Osteoblast (primary cell): ENCODE measurements around the gene PRRT1B. TPM values are rescaled to one million over a fixed set of nuclear protein-coding genes. Genes with fewer than 3 reads are reported as not detected.

Source experiments
- DNase-seq: peaks from one replicate; pipeline ENCODE4 v3.0.0; 2011; ENCODE audit warnings: low spot score, mixed read lengths; ENCODE audit not compliant: insufficient read length; ENCODE audit errors: missing footprints
- H2AFZ ChIP-seq: 2 replicates; pipeline ENCODE4 v1.6.0; 2011; ENCODE audit warnings: mild to moderate bottlenecking, low read length
- H3K27ac ChIP-seq: 2 replicates; pipeline ENCODE4 v1.5.1; 2011; ENCODE audit warnings: mild to moderate bottlenecking, low read depth, low read length, moderate library complexity
- H3K27me3 ChIP-seq: 2 replicates; pipeline ENCODE4 v1.6.0; 2012; ENCODE audit warnings: mild to moderate bottlenecking, control low read depth, inconsistent platforms, low read length, moderate library complexity; ENCODE audit not compliant: insufficient read depth
- H3K36me3 ChIP-seq: 2 replicates; pipeline ENCODE4 v1.5.1; 2011; ENCODE audit warnings: mild to moderate bottlenecking, low read length, control low read depth, moderate library complexity; ENCODE audit not compliant: insufficient read depth
- H3K4me1 ChIP-seq: 2 replicates; pipeline ENCODE4 v1.5.1; 2011; ENCODE audit warnings: mild to moderate bottlenecking, low read length, control low read depth, moderate library complexity; ENCODE audit not compliant: insufficient read depth
- H3K4me2 ChIP-seq: 2 replicates; pipeline ENCODE4 v1.6.0; 2011; ENCODE audit warnings: mild to moderate bottlenecking, low read length; ENCODE audit not compliant: insufficient read depth
- H3K4me3 ChIP-seq: fragments of 200-600 bp; sonication (generic); 3 replicates; pipeline ENCODE4 v1.5.1; 2012; ENCODE audit warnings: mild to moderate bottlenecking, low read length, inconsistent platforms; ENCODE audit not compliant: insufficient read depth
- H3K79me2 ChIP-seq: 2 replicates; pipeline ENCODE4 v1.6.0; 2012; ENCODE audit warnings: mild to moderate bottlenecking, low read length, control low read depth, inconsistent platforms; ENCODE audit not compliant: insufficient read depth
- H3K9me3 ChIP-seq: 2 replicates; pipeline ENCODE4 v1.5.1; 2011; ENCODE audit warnings: low read depth, low read length, control low read depth
- H4K20me1 ChIP-seq: 2 replicates; pipeline ENCODE4 v1.6.0; 2012; ENCODE audit warnings: mild to moderate bottlenecking, low read length, control low read depth; ENCODE audit not compliant: insufficient read depth
- total RNA-seq: library from RNA; depleted of rRNA; stranded (reverse); fragments of >200 nt; gene quantifications from 2 replicates; pipeline ENCODE4 v1.2.3, GENCODE V29; 2012
- TF ChIP-seq, protein P1 (sequence below): IDR thresholded peaks from 2 replicates; pipeline ENCODE4 v1.5.1; 2011; ENCODE audit warnings: mild to moderate bottlenecking, low read depth, low read length, moderate library complexity; ENCODE audit errors: extremely low read depth

The PRRT1B gene
- total RNA-seq, 1 donor, result not detected

DNA sequence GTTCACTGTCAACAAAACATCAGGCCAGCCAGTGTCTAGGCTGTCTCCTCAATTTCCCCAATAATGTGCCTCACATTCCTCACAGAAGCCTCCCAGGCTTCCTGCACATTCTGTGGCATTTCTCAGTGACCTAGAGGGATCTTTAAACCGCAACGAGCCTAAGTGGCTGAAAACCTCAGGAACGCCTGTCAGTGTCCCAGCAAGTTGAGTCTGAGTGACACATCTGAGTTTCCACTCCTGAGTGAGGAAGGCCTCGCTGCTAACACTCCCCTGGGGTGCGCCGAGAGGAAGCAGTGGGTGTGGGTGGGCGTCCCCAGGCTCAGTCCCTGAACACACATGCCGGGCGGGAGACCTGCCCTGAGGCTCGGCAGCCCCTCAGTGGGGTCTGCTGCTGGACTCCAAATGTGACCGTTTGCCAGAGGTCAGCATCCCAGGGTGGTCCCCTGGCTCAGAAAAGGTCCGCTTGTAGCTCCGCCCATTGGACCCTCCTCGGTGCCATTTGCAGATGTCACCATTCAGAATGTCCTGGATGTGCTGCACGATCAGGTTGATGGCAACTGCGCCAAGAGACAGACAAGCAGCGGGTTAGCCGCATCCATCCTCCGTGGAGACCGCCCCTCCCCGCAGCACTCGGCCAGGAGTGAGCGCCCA, 20.5 kb upstream of the PRRT1B start:
- Histone ChIP-seq H3K79me2 (peaks cover 4% of the 10 kb centered on the region), H4K20me1 (peaks cover 5% of the 10 kb centered on the region), H3K27me3 (no peaks in the 10 kb centered on the region), H3K4me1 (peaks cover 7% of the 10 kb centered on the region), H2AFZ (no peak overlapping the region), H3K27ac (no peak overlapping the region), H3K9me3 (no peaks in the 10 kb centered on the region), H3K4me3 (no peak overlapping the region), H3K36me3 (peaks cover 73% of the 10 kb centered on the region), H3K4me2 (no peak overlapping the region)
- peak; percentile 90 for DNase-seq
- TF ChIP-seq, protein P1, sequence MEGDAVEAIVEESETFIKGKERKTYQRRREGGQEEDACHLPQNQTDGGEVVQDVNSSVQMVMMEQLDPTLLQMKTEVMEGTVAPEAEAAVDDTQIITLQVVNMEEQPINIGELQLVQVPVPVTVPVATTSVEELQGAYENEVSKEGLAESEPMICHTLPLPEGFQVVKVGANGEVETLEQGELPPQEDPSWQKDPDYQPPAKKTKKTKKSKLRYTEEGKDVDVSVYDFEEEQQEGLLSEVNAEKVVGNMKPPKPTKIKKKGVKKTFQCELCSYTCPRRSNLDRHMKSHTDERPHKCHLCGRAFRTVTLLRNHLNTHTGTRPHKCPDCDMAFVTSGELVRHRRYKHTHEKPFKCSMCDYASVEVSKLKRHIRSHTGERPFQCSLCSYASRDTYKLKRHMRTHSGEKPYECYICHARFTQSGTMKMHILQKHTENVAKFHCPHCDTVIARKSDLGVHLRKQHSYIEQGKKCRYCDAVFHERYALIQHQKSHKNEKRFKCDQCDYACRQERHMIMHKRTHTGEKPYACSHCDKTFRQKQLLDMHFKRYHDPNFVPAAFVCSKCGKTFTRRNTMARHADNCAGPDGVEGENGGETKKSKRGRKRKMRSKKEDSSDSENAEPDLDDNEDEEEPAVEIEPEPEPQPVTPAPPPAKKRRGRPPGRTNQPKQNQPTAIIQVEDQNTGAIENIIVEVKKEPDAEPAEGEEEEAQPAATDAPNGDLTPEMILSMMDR, result no peak

DNA sequence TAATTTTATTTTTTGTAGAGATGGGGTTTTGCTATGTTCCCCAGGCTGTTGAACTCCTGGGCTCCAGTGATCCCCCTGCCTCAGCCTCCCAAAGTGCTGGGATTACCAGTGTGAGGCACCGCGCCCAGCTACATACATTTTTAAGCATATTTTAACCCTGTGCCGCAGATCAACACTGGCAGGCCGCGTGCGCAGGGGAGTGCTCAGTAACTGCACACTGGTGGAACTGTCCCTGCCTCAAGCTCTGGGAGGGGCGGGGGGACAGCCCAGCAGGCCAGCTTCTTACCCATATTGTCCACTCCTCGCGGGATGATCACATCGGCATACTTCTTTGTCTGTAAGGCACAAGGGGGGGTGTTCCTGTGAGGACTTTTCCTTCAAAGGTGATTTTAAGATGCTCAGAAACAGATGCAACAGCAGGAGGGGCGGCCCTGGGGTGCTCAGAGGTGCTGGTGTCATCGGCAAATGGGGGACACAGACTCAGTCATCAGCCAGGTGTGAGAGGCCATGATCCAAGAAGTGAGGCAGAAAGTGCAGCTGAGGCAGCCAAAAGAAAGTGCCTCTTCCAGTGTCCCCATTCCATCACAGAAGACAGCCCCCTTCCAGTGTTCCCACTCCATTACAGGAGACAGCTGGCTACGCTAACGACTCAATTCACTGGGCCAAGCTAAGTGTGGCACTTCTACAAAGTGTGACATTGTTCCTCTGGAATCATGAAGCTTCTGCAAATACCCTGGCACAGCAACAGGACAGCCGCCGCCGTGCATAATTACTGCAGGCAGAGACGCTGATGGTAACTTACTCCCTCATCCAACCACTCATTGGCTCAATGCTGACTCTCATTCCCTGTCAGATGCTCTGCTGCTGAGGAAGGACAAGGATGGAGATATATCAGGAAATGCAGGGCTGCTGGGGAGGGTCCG, 19.4 kb upstream of the PRRT1B start:
- H3K79me2 ChIP-seq, result peaks cover 15% of the 10 kb centered on the region
- H3K36me3 ChIP-seq, result peaks cover 64% of the 10 kb centered on the region
- H3K27ac ChIP-seq, result no peak overlapping the region
- no peak overlapping the region for H3K4me3 ChIP-seq
- no peak overlapping the region for H2AFZ ChIP-seq
- peaks cover 13% of the 10 kb centered on the region for H3K4me1 ChIP-seq
- no peak overlapping the region for H3K4me2 ChIP-seq
- DNase-seq, result peak; percentile 52
- TF ChIP-seq, protein P1, result no peak
- no peaks in the 10 kb centered on the region for H3K9me3 ChIP-seq
- no peaks in the 10 kb centered on the region for H3K27me3 ChIP-seq
- H4K20me1 ChIP-seq, result peaks cover 8% of the 10 kb centered on the region

DNA sequence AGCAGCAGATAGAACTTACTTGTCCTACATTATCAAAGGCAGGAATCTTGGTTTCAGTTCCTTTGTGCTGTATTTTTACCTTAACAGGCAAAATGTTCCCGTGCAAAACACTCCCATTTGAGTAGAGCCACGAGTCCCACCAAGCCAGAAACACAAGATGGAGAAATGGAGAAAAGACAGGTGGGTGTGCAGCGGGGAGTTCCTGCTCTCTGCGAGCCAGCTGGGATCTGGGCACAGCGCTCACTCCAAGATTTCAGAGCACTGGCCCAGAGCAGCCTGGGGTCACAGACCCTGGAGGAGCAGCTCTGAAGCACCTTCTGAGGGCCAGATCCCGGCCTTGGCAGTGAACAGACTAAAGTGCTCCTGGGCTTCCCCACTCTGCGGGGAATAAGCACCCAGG, 17.1 kb upstream of the PRRT1B start:
- TF ChIP-seq, protein P1, result no peak
- Histone ChIP-seq H3K4me2 (no peak overlapping the region), H3K27ac (no peak overlapping the region), H3K36me3 (peaks cover 49% of the 10 kb centered on the region), H3K4me1 (peaks cover 13% of the 10 kb centered on the region), H3K79me2 (peaks cover 17% of the 10 kb centered on the region), H3K27me3 (no peaks in the 10 kb centered on the region), H3K4me3 (no peak overlapping the region), H2AFZ (no peak overlapping the region), H3K9me3 (no peaks in the 10 kb centered on the region), H4K20me1 (peaks cover 8% of the 10 kb centered on the region)
- DNase-seq, result peak; percentile 76

DNA sequence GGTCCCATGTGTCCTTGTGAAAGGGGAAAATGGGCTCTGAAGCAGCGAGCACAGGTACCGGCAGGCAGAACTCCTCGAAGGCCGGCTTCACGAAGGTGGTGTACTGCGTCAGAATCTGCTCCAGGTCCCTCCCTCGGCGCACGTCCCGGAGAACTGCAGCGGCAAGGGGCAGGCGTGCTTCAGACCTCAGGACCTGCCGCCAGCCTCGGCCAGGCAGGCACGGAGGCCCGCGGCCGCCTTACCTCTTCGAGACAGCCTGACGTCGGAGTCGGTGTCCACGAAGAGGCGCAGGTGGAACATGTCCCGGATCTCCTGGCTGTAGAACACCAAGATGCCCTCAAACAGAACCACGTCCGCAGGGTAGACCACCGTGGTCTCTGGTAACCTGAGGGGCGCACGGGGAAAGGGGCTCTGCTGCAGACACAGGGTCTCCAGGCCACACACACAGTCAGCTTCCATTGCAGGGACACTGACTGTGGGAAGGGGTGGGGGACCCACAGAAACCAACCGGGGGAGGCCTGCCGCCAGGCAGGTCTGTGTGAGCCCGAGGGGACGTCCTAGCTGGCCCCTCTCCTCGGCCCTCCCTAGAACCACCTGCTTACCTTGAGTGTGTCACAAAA, 16.3 kb upstream of the PRRT1B start:
- Histone ChIP-seq H3K4me1 (peaks cover 12% of the 10 kb centered on the region), H3K79me2 (peaks cover 17% of the 10 kb centered on the region)
- peak; percentile 59 for DNase-seq

More for the DNA sequence above, 16.3 kb upstream of the PRRT1B start:
- peaks cover 6% of the 10 kb centered on the region for H4K20me1 ChIP-seq
- peaks cover 40% of the 10 kb centered on the region for H3K36me3 ChIP-seq
- no peak overlapping the region for H3K27ac ChIP-seq
- no peak overlapping the region for H3K4me2 ChIP-seq
- TF ChIP-seq, protein P1, result no peak
- H3K27me3 ChIP-seq, result no peaks in the 10 kb centered on the region
- H2AFZ ChIP-seq, result no peak overlapping the region
- H3K4me3 ChIP-seq, result no peak overlapping the region
- H3K9me3 ChIP-seq, result no peaks in the 10 kb centered on the region
